ENCODE measurements around the gene MYRF. TPM values are rescaled to one million over a fixed set of nuclear protein-coding genes. Genes with fewer than 3 reads are reported as not detected.

The MYRF gene
- total and polyA plus RNA-seq, 2 of the 13 experiments (the other 11 are each of a cell fraction or from before 2014, with no cell fraction given) = 10.2 to 25.9 TPM

- TF ChIP-seq RERE (CRISPR knock-in tag; IDR thresholded peaks at IDR 0.05; ENCODE audit: low read depth) = no peak
- no peak for TF ChIP-seq YY1 (IDR thresholded peaks at IDR 0.05; ENCODE audit: insufficient read depth, insufficient replicate concordance, low read depth, low read length)
- no peak for TF ChIP-seq HNF4G (IDR thresholded peaks at IDR 0.05; ENCODE audit: borderline replicate concordance, low read depth, low read length)
- TF ChIP-seq HNF4G (CRISPR knock-in tag; IDR thresholded peaks at IDR 0.05; ENCODE audit: borderline replicate concordance, low read depth) = no peak
- no peak for TF ChIP-seq ZIK1 (CRISPR knock-in tag; IDR thresholded peaks at IDR 0.05; ENCODE audit: borderline replicate concordance, low read depth)
- TF ChIP-seq SUZ12 (IDR thresholded peaks at IDR 0.05; ENCODE audit: low read depth, low read length) = no peak
- no peak for TF ChIP-seq SIN3B (IDR thresholded peaks at IDR 0.05; ENCODE audit: low read length)
- no peak for TF ChIP-seq ZNF205 (CRISPR knock-in tag; IDR thresholded peaks at IDR 0.05)
- no peak for TF ChIP-seq PAX8 (CRISPR knock-in tag; IDR thresholded peaks at IDR 0.05; ENCODE audit: borderline replicate concordance)
- no peak for TF ChIP-seq ZMYM4 (CRISPR knock-in tag; IDR thresholded peaks at IDR 0.05)
- no peak for TF ChIP-seq PRDM15 (CRISPR knock-in tag; IDR thresholded peaks at IDR 0.05)
- TF ChIP-seq CEBPB (IDR thresholded peaks at IDR 0.05; ENCODE audit: borderline replicate concordance, low read depth, low read length) = no peak
- TF ChIP-seq TEF (CRISPR knock-in tag; IDR thresholded peaks at IDR 0.05) = no peak
- TF ChIP-seq MAF1 (CRISPR knock-in tag; IDR thresholded peaks at IDR 0.05; ENCODE audit: borderline replicate concordance) = no peak
- no peak for TF ChIP-seq HES4 (CRISPR knock-in tag; IDR thresholded peaks at IDR 0.05; ENCODE audit: borderline replicate concordance)
- TF ChIP-seq ZC3H4 (CRISPR knock-in tag; IDR thresholded peaks at IDR 0.05; ENCODE audit: borderline replicate concordance) = no peak
Measured at GRCh38 chr11:61781585-61781984, 29.1 kb downstream of the MYRF start (continued).

All from HepG2 (cell line).